CD8-positive, alpha-beta memory T cell (primary cell): ENCODE data around the gene TRIM36. TPM values are rescaled to one million over a fixed set of nuclear protein-coding genes. Genes with fewer than 3 reads are reported as not detected.

Experiments used
- CTCF ChIA-PET: fragments of 350-600 bp; sonication (Branson Sonifier 250); formaldehyde crosslinking; loops from one replicate; lab custom pipeline; 2021; ENCODE audit warnings: antibody characterized with exemption; lab: Charles Lee
- POLR2A ChIA-PET: fragments of 350-600 bp; sonication (Branson Sonifier 250); formaldehyde crosslinking; loops from one replicate; lab custom pipeline; 2021; ENCODE audit warnings: antibody characterized with exemption; lab: Charles Lee
- DNase-seq, 5 donors: peaks; one replicate each; pipeline versions ENCODE4 v3.0.0 to v3.0.0-alpha.2; 2020 to 2022; ENCODE audit warnings: mixed read lengths in 1 of 5
- H3K27ac ChIP-seq: one replicate; pipeline ENCODE4 v1.7.0; 2013; ENCODE audit warnings: low read depth, mild to moderate bottlenecking, low read length, moderate library complexity
- H3K27me3 ChIP-seq: 2 replicates; pipeline ENCODE4 v1.7.0; 2013; ENCODE audit warnings: low read length, mild to moderate bottlenecking; ENCODE audit not compliant: insufficient read depth, poor library complexity, severe bottlenecking
- H3K36me3 ChIP-seq: 2 replicates; pipeline ENCODE4 v1.7.0; 2013; ENCODE audit warnings: mild to moderate bottlenecking, low read length, moderate library complexity; ENCODE audit not compliant: insufficient read depth
- H3K4me1 ChIP-seq: 2 replicates; pipeline ENCODE4 v1.7.0; 2013; ENCODE audit warnings: mild to moderate bottlenecking, low read length, moderate library complexity; ENCODE audit not compliant: insufficient read depth
- H3K4me3 ChIP-seq: 2 replicates; pipeline ENCODE4 v1.7.0; 2013; ENCODE audit warnings: mild to moderate bottlenecking, low read length
- H3K9me3 ChIP-seq: 2 replicates; pipeline ENCODE4 v1.7.0; 2013; ENCODE audit warnings: mild to moderate bottlenecking, low read length
- H3K27ac Mint-ChIP-seq, 8 donors: one replicate each; pipeline ENCODE4 v1.8.0; 2020 to 2021; ENCODE audit warnings: mixed read lengths in 8 of 8, mild to moderate bottlenecking in 6 of 8, inconsistent platforms in 3 of 8, moderate library complexity in 3 of 8
- H3K27me3 Mint-ChIP-seq, 2 donors: one replicate each; pipeline ENCODE4 v1.8.0; 2020 to 2021; ENCODE audit warnings: mixed read lengths in 2 of 2, mild to moderate bottlenecking in 1 of 2, moderate library complexity in 1 of 2
- H3K36me3 Mint-ChIP-seq, 3 donors: one replicate each; pipeline ENCODE4 v1.8.0; 2020 to 2021; ENCODE audit warnings: mixed read lengths in 3 of 3, inconsistent platforms in 1 of 3, mild to moderate bottlenecking in 1 of 3
- H3K4me1 Mint-ChIP-seq, 3 donors: one replicate each; pipeline ENCODE4 v1.8.0; 2020 to 2021; ENCODE audit warnings: mixed read lengths in 3 of 3, inconsistent platforms in 1 of 3, mild to moderate bottlenecking in 1 of 3
- H3K4me3 Mint-ChIP-seq, 7 donors: one replicate each; pipeline ENCODE4 v1.8.0; 2020 to 2021; ENCODE audit warnings: mixed read lengths in 7 of 7, mild to moderate bottlenecking in 6 of 7, moderate library complexity in 4 of 7, inconsistent platforms in 2 of 7
- H3K9me3 Mint-ChIP-seq, 5 donors: one replicate each; pipeline ENCODE4 v1.8.0; 2020 to 2022; ENCODE audit warnings: mixed read lengths in 5 of 5, mild to moderate bottlenecking in 3 of 5, moderate library complexity in 2 of 5, inconsistent platforms in 1 of 5
- polyA plus RNA-seq: library from polyadenylated mRNA; unstranded; fragments of 300-500 nt; fragmentation: Illumina TruSeq; gene quantifications from one replicate; pipeline ENCODE4 v1.2.3, GENCODE V29; 2021
- total RNA-seq, 2 experiments: library from RNA; stranded (reverse); gene quantifications; one replicate each; pipeline ENCODE4 v1.2.3, GENCODE V29; 2021

The TRIM36 gene
- total and polyA plus RNA-seq, 3 experiments from 2014 or later = 0.15 to 0.58 TPM; not detected in 1

DNA sequence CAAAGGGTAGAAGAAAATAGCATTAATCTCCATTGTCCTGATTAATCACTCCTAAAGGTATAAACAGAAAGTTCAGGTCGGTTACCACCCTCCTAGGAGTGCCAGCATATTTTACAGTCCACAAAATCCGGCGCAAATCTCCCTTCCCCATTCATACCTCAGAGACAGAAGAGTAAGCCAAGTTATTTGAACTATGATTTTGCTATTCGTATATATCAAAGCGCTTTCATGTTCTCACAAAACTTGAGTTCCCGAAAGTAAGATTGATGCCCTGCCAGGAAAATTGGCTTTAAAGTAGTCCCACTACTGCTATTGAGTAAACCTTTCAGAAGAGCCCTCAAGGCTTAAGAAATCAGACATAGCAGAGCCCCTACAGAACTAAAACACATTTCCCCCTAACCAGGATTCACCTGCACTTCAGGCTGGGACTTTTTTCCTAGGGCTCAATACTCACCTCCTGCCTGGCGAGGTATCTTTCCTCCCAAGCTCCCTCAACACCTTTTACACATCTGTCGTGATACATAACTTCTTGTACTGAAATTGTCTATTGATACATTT, 21.8 kb upstream of the TRIM36 start:
- ChIA-PET POLR2A (no interaction called here), CTCF (interaction anchor here (1.1 kb wide), 1 partner anchor 10 kb away, joined by 4 read pairs; no protein-coding TSS in a partner anchor)
- DNase-seq = no peak
- Mint-ChIP-seq H3K36me3 (peaks cover 0 to 2% (median 0%) of the 10 kb centered on the region in 3 donors), H3K4me1 (no peaks in the 10 kb centered on the region), H3K9me3 (no peaks in the 10 kb centered on the region), H3K4me3 (no peak overlapping the region), H3K27ac (no peak overlapping the region), H3K27me3 (peaks cover 8 to 32% of the 10 kb centered on the region in 2 donors)
- Histone ChIP-seq H3K36me3 (no peaks in the 10 kb centered on the region), H3K4me1 (no peaks in the 10 kb centered on the region), H3K9me3 (no peaks in the 10 kb centered on the region), H3K4me3 (no peak overlapping the region), H3K27ac (no peak overlapping the region), H3K27me3 (no peaks in the 10 kb centered on the region)

DNA sequence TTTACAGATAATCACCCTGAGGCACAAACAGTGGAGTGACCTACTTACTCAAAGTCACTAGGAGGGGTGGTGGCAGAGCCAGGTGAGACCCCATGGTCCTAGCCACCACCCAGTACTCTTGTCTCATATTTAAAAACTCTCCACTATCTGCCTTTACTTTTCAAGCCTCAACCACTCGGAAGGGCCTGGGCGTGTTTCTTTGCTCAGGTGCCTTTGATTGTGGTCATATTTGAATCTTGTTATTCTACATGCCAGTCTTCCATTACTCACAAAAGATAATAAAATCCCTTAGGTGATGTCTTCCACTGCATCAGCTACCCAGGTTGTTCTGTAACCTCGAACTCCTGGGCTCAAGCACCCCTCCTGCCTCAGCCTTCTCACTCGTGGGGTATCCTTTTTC, 20.7 kb upstream of the TRIM36 start:
- Histone ChIP-seq H3K4me1 (no peaks in the 10 kb centered on the region), H3K9me3 (no peaks in the 10 kb centered on the region), H3K4me3 (no peak overlapping the region), H3K27ac (no peak overlapping the region), H3K36me3 (no peaks in the 10 kb centered on the region), H3K27me3 (no peaks in the 10 kb centered on the region)
- DNase-seq = no peak
- H3K27me3 Mint-ChIP-seq = peaks cover 8 to 41% of the 10 kb centered on the region in 2 donors
- peaks cover 0 to 2% (median 0%) of the 10 kb centered on the region in 3 donors for H3K36me3 Mint-ChIP-seq
- POLR2A ChIA-PET = no interaction called here
- no peaks in the 10 kb centered on the region for H3K4me1 Mint-ChIP-seq
- H3K27ac Mint-ChIP-seq = no peak overlapping the region
- CTCF ChIA-PET = no interaction called here
- peaks cover 0 to 2% (median 0%) of the 10 kb centered on the region in 5 donors for H3K9me3 Mint-ChIP-seq
- H3K4me3 Mint-ChIP-seq = no peak overlapping the region

GRCh38 chr5:115189866-115190265, 20.2 kb upstream of the TRIM36 start:
- CTCF ChIA-PET = no interaction called here
- POLR2A ChIA-PET = no interaction called here
- DNase-seq = no peak
- Histone ChIP-seq H3K4me1 (no peaks in the 10 kb centered on the region), H3K36me3 (no peaks in the 10 kb centered on the region), H3K4me3 (no peak overlapping the region), H3K27me3 (peaks cover under 1% of the 10 kb centered on the region), H3K27ac (no peak overlapping the region), H3K9me3 (no peaks in the 10 kb centered on the region)
- H3K4me3 Mint-ChIP-seq = no peak overlapping the region
- peaks cover 0 to 2% (median 0%) of the 10 kb centered on the region in 3 donors for H3K36me3 Mint-ChIP-seq
- no peak overlapping the region for H3K27ac Mint-ChIP-seq
- peaks cover 0 to 2% (median 0%) of the 10 kb centered on the region in 5 donors for H3K9me3 Mint-ChIP-seq
- no peaks in the 10 kb centered on the region for H3K4me1 Mint-ChIP-seq
- peaks cover 8 to 47% of the 10 kb centered on the region in 2 donors for H3K27me3 Mint-ChIP-seq

GRCh38 chr5:115186794-115187193, 17.1 kb upstream of the TRIM36 start:
- CTCF ChIA-PET = interaction anchor here (1.5 kb wide), 1 partner anchor 75 kb away, joined by 3 read pairs; the partner anchor contains the start of gene PGGT1B
- no peaks in the 10 kb centered on the region for H3K36me3 ChIP-seq
- no peak overlapping the region for H3K27ac ChIP-seq
- peaks cover 2 to 11% (median 3%) of the 10 kb centered on the region in 5 donors for H3K9me3 Mint-ChIP-seq
- no peak overlapping the region for H3K4me3 Mint-ChIP-seq
- H3K9me3 ChIP-seq = no peaks in the 10 kb centered on the region
- no peaks in the 10 kb centered on the region for H3K4me1 ChIP-seq
- no peak overlapping the region for H3K27ac Mint-ChIP-seq
- no peak for DNase-seq
- peaks cover 16% of the 10 kb centered on the region for H3K27me3 ChIP-seq
- H3K4me3 ChIP-seq = no peak overlapping the region
- H3K4me1 Mint-ChIP-seq = no peaks in the 10 kb centered on the region
- peaks cover 16 to 68% of the 10 kb centered on the region in 2 donors for H3K27me3 Mint-ChIP-seq
- POLR2A ChIA-PET = no interaction called here
- H3K36me3 Mint-ChIP-seq = peaks cover 0 to 2% (median 0%) of the 10 kb centered on the region in 3 donors

- ChIA-PET CTCF (no interaction called here), POLR2A (no interaction called here)
- no peaks in the 10 kb centered on the region for H3K9me3 ChIP-seq
- Mint-ChIP-seq H3K36me3 (peaks cover 0 to 2% (median 0%) of the 10 kb centered on the region in 3 donors), H3K4me1 (peaks cover 6 to 12% (median 9%) of the 10 kb centered on the region in 3 donors), H3K9me3 (peaks cover 3 to 16% (median 6%) of the 10 kb centered on the region in 5 donors), H3K27me3 (peaks cover 33 to 74% of the 10 kb centered on the region in 2 donors), H3K27ac (no peak overlapping the region), H3K4me3 (no peak overlapping the region)
- no peak for DNase-seq
- H3K4me1 ChIP-seq = peaks cover 2% of the 10 kb centered on the region
- no peak overlapping the region for H3K4me3 ChIP-seq
- H3K27me3 ChIP-seq = peaks cover 35% of the 10 kb centered on the region
- H3K27ac ChIP-seq = no peak overlapping the region
- no peaks in the 10 kb centered on the region for H3K36me3 ChIP-seq
These were observed 15.1 kb upstream of the TRIM36 start for GRCh38 chr5:115184770-115185169.

DNA sequence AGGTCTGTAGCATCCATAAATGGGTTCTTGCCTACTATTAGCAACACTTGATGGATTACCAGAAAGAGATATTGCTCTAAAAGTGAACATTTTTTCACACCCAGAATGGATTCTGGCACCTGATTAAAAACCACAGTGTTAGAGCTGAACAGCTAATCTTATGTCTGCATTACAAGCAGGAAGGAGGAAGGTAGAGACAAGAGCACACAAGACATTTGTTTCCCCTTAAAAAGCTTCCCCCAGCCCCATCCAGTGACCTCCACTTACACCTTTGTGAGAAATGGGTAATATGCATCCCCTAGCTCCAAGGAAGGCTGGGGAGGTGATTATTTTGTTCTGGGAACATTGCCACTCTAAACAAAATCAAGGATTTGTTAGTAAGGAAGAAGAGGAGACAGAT, 12.0 kb upstream of the TRIM36 start:
- H3K36me3 Mint-ChIP-seq = no peaks in the 10 kb centered on the region
- CTCF ChIA-PET = interaction anchor here (0.8 kb wide), 1 partner anchor 10 kb away, joined by 4 read pairs; no protein-coding TSS in a partner anchor
- H3K27ac Mint-ChIP-seq = no peak overlapping the region
- peaks cover 64% of the 10 kb centered on the region for H3K27me3 ChIP-seq
- H3K36me3 ChIP-seq = no peaks in the 10 kb centered on the region
- H3K27ac ChIP-seq = no peak overlapping the region
- no peak overlapping the region for H3K4me3 Mint-ChIP-seq
- no peaks in the 10 kb centered on the region for H3K9me3 ChIP-seq
- POLR2A ChIA-PET = no interaction called here
- peaks cover 9% of the 10 kb centered on the region for H3K4me1 ChIP-seq
- no peak overlapping the region for H3K4me3 ChIP-seq
- peaks cover 3 to 16% (median 6%) of the 10 kb centered on the region in 5 donors for H3K9me3 Mint-ChIP-seq
- peaks cover 6 to 24% (median 14%) of the 10 kb centered on the region in 3 donors for H3K4me1 Mint-ChIP-seq
- H3K27me3 Mint-ChIP-seq = peaks cover 59 to 93% of the 10 kb centered on the region in 2 donors
- DNase-seq = no peak

GRCh38 chr5:115180165-115180709, 10.5 kb upstream of the TRIM36 start:
- Histone ChIP-seq H3K9me3 (no peaks in the 10 kb centered on the region), H3K27ac (no peak overlapping the region), H3K27me3 (peaks cover 64% of the 10 kb centered on the region), H3K4me1 (peaks cover 9% of the 10 kb centered on the region), H3K36me3 (no peaks in the 10 kb centered on the region), H3K4me3 (peak overlapping the region; percentile 33)
- ChIA-PET CTCF (interaction anchor here (1.4 kb wide), 1 partner anchor 11 kb away, joined by 3 read pairs; the partner anchor contains the start of gene TRIM36), POLR2A (interaction anchor here (0.7 kb wide), 1 partner anchor 8 kb away, joined by 3 read pairs; no protein-coding TSS in a partner anchor)
- Mint-ChIP-seq H3K36me3 (no peaks in the 10 kb centered on the region), H3K27me3 (peaks cover 65 to 92% of the 10 kb centered on the region in 2 donors), H3K4me3 (peak overlapping the region; percentile 70 to 92 (median 82)), H3K27ac (peak overlapping the region in 1 of 8 donors; percentile 47), H3K9me3 (peaks cover 3 to 16% (median 6%) of the 10 kb centered on the region in 5 donors), H3K4me1 (peaks cover 6 to 24% (median 14%) of the 10 kb centered on the region in 3 donors)
- DNase-seq = peak in 2 of 5 donors; percentile 31 to 35
